PC-9 (cell line): Measurements from ENCODE around the gene SASH1. TPM values are rescaled to one million over a fixed set of nuclear protein-coding genes. Genes with fewer than 3 reads are reported as not detected.

ENCODE experiments used
- BruUV-seq: library from RNA; stranded (reverse); fragments of 400-500 nt; replicated peaks from 2 replicates; lab custom pipeline; 2021; lab: Mats Ljungman, UMichigan
- CTCF ChIA-PET: fragments of 300-600 bp; sonication (Branson Sonifier 250); formaldehyde crosslinking; loops from one replicate; lab custom pipeline; 2022; ENCODE audit warnings: antibody characterized with exemption; lab: Charles Lee
- POLR2A ChIA-PET: fragments of 300-600 bp; sonication (Branson Sonifier 250); formaldehyde crosslinking; loops from one replicate; lab custom pipeline; 2022; ENCODE audit warnings: antibody characterized with exemption; ENCODE audit not compliant: unreplicated experiment; lab: Charles Lee
- DNase-seq, 2 experiments: peaks; one replicate each; pipeline versions ENCODE4 v3.0.0 to v3.0.0-alpha.2; 2015 to 2022; ENCODE audit warnings: mixed read lengths in 1 of 2
- H2AFZ ChIP-seq: fragments of 200-600 bp; sonication (generic); 2 replicates; pipeline ENCODE4 v1.8.1; 2017; ENCODE audit warnings: antibody characterized with exemption
- H3F3A ChIP-seq: fragments of 200-600 bp; sonication (generic); 2 replicates; pipeline ENCODE4 v1.8.1; 2017; ENCODE audit warnings: antibody characterized with exemption, mild to moderate bottlenecking, low read depth; ENCODE audit not compliant: insufficient read depth
- H3K27ac ChIP-seq: fragments of 200-600 bp; sonication (generic); 2 replicates; pipeline ENCODE4 v1.6.1; 2016; ENCODE audit warnings: mixed run types
- H3K27me3 ChIP-seq: fragments of 200-600 bp; sonication (generic); 2 replicates; pipeline ENCODE4 v1.6.1; 2016; ENCODE audit warnings: low read depth, mixed run types; ENCODE audit not compliant: insufficient read depth
- H3K36me3 ChIP-seq: fragments of 200-600 bp; sonication (generic); 2 replicates; pipeline ENCODE4 v1.6.1; 2016; ENCODE audit warnings: low read depth, mixed run types
- H3K4me1 ChIP-seq: fragments of 200-600 bp; sonication (generic); replicated peaks from 2 replicates; pipeline ENCODE4 v1.6.1; 2016; ENCODE audit warnings: mixed run types; ENCODE audit not compliant: insufficient read depth
- H3K4me2 ChIP-seq: fragments of 200-600 bp; sonication (generic); 2 replicates; pipeline ENCODE4 v1.6.1; 2017; ENCODE audit warnings: mixed run types
- H3K4me3 ChIP-seq: fragments of 200-600 bp; sonication (generic); 2 replicates; pipeline ENCODE4 v1.6.1; 2016; ENCODE audit warnings: mixed run types
- H3K79me2 ChIP-seq: fragments of 200-600 bp; sonication (generic); 2 replicates; pipeline ENCODE4 v1.6.1; 2017; ENCODE audit warnings: low read depth, mixed run types
- H3K9me2 ChIP-seq: fragments of 200-600 bp; sonication (generic); 2 replicates; pipeline ENCODE4 v1.8.1; 2017; ENCODE audit warnings: mild to moderate bottlenecking; ENCODE audit not compliant: insufficient read depth
- H3K9me3 ChIP-seq: fragments of 200-600 bp; sonication (generic); 2 replicates; pipeline ENCODE4 v1.8.1; 2016; ENCODE audit warnings: low read depth; ENCODE audit not compliant: insufficient read depth
- H4K20me1 ChIP-seq: fragments of 200-600 bp; sonication (generic); 2 replicates; pipeline ENCODE4 v1.8.1; 2017; ENCODE audit not compliant: insufficient read depth
- EZH2 ChIP-seq: fragments of 200-600 bp; sonication (generic); IDR thresholded peaks from 2 replicates; pipeline ENCODE4 v1.8.0; 2017; ENCODE audit warnings: antibody characterized with exemption, low read depth
- intact Hi-C: fragments of 100-400 bp; cut with micrococcal nuclease; formaldehyde crosslinking; loops from one replicate; pipeline ENCODE4 v1.10.0; 2022; ENCODE audit not compliant: unreplicated experiment
- total RNA-seq: library from RNA; stranded (reverse); gene quantifications from 2 replicates; pipeline ENCODE4 v1.2.3, GENCODE V29; 2021
- TF ChIP-seq, protein P1 (sequence below): fragments of 200-600 bp; sonication (generic); conservative IDR thresholded peaks from 2 replicates; pipeline ENCODE4 v1.6.1; 2017; ENCODE audit warnings: mixed run types, antibody characterized with exemption, mild to moderate bottlenecking, moderate library complexity

SASH1 gene
- total RNA-seq, 1 experiment from 2014 or later, result 32.9 TPM

DNA sequence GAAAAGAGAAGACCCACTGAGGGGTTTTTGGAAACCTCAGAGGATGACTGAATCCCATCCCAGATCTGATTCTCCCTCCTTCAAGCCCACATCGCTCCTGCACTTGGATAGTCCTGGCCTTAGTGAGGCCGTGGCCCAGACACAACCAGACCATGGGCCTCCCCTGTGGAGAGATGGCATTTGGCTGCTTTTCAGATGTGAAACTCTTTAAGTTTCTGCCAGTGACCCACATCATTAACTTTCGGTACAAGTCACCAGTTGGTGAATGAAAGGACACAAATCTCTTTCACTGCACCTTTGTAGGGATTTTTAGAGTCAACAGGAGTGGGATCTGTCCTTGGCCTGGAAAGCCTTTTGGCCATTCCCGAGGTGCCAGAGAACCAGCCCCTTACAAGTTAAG lies 116.6 kb downstream of the SASH1 start:
- BruUV-seq, result no TSS peak
- Histone ChIP-seq H3K4me1 (peaks cover 3% of the 10 kb centered on the region), H3K9me2 (no peaks in the 10 kb centered on the region), H3K27me3 (no peaks in the 10 kb centered on the region), H3F3A (no peaks in the 10 kb centered on the region), H4K20me1 (no peaks in the 10 kb centered on the region), H3K4me3 (no peak overlapping the region), H3K79me2 (no peaks in the 10 kb centered on the region), H3K27ac (no peak overlapping the region), H3K4me2 (no peak overlapping the region), H3K36me3 (no peaks in the 10 kb centered on the region), H2AFZ (no peak overlapping the region), H3K9me3 (no peaks in the 10 kb centered on the region)
- POLR2A ChIA-PET, result no interaction called here
- TF ChIP-seq EZH2, result no peak
- TF ChIP-seq, protein P1, sequence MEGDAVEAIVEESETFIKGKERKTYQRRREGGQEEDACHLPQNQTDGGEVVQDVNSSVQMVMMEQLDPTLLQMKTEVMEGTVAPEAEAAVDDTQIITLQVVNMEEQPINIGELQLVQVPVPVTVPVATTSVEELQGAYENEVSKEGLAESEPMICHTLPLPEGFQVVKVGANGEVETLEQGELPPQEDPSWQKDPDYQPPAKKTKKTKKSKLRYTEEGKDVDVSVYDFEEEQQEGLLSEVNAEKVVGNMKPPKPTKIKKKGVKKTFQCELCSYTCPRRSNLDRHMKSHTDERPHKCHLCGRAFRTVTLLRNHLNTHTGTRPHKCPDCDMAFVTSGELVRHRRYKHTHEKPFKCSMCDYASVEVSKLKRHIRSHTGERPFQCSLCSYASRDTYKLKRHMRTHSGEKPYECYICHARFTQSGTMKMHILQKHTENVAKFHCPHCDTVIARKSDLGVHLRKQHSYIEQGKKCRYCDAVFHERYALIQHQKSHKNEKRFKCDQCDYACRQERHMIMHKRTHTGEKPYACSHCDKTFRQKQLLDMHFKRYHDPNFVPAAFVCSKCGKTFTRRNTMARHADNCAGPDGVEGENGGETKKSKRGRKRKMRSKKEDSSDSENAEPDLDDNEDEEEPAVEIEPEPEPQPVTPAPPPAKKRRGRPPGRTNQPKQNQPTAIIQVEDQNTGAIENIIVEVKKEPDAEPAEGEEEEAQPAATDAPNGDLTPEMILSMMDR, result no peak
- intact Hi-C loops, result no loop called here
- CTCF ChIA-PET, result no interaction called here
- DNase-seq, result no peak

DNA sequence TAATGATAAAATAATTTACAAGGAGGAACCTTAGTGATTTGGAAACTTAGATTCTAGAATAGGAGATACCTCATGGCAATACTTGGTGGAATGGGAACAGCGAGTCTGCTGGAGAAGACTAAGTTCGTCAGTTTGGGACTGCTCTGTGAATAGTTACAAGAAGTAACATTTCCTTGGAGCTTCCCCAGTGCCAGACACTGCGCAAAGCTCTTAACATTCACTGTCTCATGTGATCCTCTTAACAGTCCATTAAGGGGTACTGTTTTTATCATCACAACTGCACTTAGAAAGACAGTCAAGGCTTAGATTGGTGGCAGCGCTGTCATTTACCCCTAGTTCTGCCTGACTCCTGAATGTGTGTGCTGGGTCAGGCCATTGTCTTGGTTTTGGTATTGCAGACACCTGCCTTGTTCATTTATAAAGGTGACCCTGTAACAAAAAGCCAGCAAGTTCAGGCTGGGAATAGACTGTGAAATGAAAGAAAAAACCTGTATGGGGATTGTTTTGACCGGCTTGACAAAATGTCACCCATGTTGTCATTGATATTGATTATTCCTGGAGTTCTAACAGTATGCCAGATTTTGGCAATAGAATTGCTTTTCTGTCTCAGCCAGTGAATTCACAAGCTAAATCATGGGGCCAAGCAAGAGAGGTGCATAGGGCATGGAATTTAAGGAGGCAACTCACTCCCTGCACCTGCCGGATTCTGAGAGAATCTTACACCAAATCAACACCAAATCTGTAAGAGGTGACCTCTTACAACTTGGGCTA lies 118.4 kb downstream of the SASH1 start:
- H3K4me1 ChIP-seq, result peaks cover 7% of the 10 kb centered on the region
- H3K9me3 ChIP-seq, result no peaks in the 10 kb centered on the region
- intact Hi-C loops, result loop anchor here (1.0 to 10.0 kb wide), 2 partner anchors 118 to 1066 kb away; no protein-coding TSS in a partner anchor
- no peaks in the 10 kb centered on the region for H3K9me2 ChIP-seq
- POLR2A ChIA-PET, result no interaction called here
- H3K4me2 ChIP-seq, result no peak overlapping the region
- H2AFZ ChIP-seq, result no peak overlapping the region
- no peaks in the 10 kb centered on the region for H3K27me3 ChIP-seq
- no peaks in the 10 kb centered on the region for H4K20me1 ChIP-seq
- H3K27ac ChIP-seq, result no peak overlapping the region
- no peak for DNase-seq
- H3F3A ChIP-seq, result no peaks in the 10 kb centered on the region
- CTCF ChIA-PET, result no interaction called here
- BruUV-seq, result no TSS peak
- no peak overlapping the region for H3K4me3 ChIP-seq
- no peaks in the 10 kb centered on the region for H3K36me3 ChIP-seq
- H3K79me2 ChIP-seq, result no peaks in the 10 kb centered on the region
- TF ChIP-seq, protein P1, result no peak
- no peak for TF ChIP-seq EZH2

DNA sequence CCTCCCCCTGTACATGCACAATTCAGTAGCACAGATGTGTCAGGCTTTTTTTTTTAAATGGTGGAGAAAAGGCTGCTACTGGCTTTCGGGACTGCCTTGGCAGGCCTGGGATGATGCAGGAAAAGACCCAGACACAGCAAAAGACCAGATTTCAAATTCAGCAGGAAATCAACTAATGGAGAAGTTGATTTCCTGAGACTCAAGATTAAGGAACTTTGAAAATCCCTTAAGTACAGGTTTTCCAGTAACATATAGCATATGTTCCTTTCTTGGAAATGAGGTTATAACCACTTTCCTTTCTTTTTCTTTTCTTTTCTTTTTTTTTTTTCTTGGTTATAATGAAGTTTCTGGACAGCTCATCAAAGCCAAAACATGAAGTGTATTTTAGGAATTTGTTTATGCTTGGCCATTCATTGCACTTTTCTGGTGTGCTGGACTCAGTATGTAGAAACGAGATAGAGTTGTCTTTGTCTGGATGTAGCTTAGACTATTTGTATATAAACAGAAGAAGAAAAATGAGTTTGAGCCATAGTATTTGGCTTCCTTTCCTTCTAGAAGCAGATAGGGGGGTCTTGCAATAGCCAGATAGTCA lies 119.4 kb downstream of the SASH1 start:
- CTCF ChIA-PET, result no interaction called here
- intact Hi-C loops, result loop anchor here (10.0 kb wide), 1 partner anchor 1067 kb away; no protein-coding TSS in a partner anchor
- no peaks in the 10 kb centered on the region for H3K79me2 ChIP-seq
- H3K9me2 ChIP-seq, result no peaks in the 10 kb centered on the region
- H3K4me3 ChIP-seq, result no peak overlapping the region
- no peaks in the 10 kb centered on the region for H3K36me3 ChIP-seq
- BruUV-seq, result no TSS peak
- no peak overlapping the region for H2AFZ ChIP-seq
- peaks cover 7% of the 10 kb centered on the region for H3K4me1 ChIP-seq
- H3K27ac ChIP-seq, result no peak overlapping the region
- H3F3A ChIP-seq, result no peaks in the 10 kb centered on the region
- no peaks in the 10 kb centered on the region for H3K9me3 ChIP-seq
- TF ChIP-seq, protein P1, result no peak
- no peak for TF ChIP-seq EZH2
- no peaks in the 10 kb centered on the region for H3K27me3 ChIP-seq
- POLR2A ChIA-PET, result no interaction called here
- DNase-seq, result no peak
- no peak overlapping the region for H3K4me2 ChIP-seq
- H4K20me1 ChIP-seq, result no peaks in the 10 kb centered on the region
